GM12878 (cell line): ENCODE results near the gene GRIK4.

ENCODE experiments used
- ATF7 ChIP-seq: fragments of 450-650 bp; IDR thresholded peaks from 2 replicates; pipeline ENCODE4 v1.6.1; 2016; ENCODE audit warnings: low read depth, mild to moderate bottlenecking
- BCL11A ChIP-seq: IDR thresholded peaks from 2 replicates; pipeline ENCODE4 v1.6.1; 2011; ENCODE audit warnings: low read depth, low read length
- KDM1A ChIP-seq: fragments of 200-600 bp; sonication (generic); IDR thresholded peaks from 2 replicates; pipeline ENCODE4 v1.6.1; 2016; ENCODE audit warnings: borderline replicate concordance
- POLR2AphosphoS2 ChIP-seq: IDR thresholded peaks from 2 replicates; pipeline ENCODE4 v1.6.1; 2011; ENCODE audit warnings: low read depth, mild to moderate bottlenecking, low read length, improper control_type of control experiment, moderate library complexity
- SP1 ChIP-seq: IDR thresholded peaks from one replicate; pipeline ENCODE4 v1.6.1; 2011; ENCODE audit warnings: low read depth, low read length
- SPI1 ChIP-seq: IDR thresholded peaks from 2 replicates; pipeline ENCODE4 v1.6.1; 2011; ENCODE audit warnings: low read depth, mild to moderate bottlenecking, low read length, moderate library complexity, borderline replicate concordance; ENCODE audit not compliant: insufficient read depth
- SRF ChIP-seq, 2 experiments: IDR thresholded peaks; 2 replicates each; pipeline ENCODE4 v1.6.1; 2011; ENCODE audit warnings: low read depth in 2 of 2, low read length in 2 of 2, mild to moderate bottlenecking in 1 of 2, moderate library complexity in 1 of 2
- TCF3 ChIP-seq: IDR thresholded peaks from 2 replicates; pipeline ENCODE4 v1.6.1; 2012; ENCODE audit warnings: low read depth, mild to moderate bottlenecking, low read length, borderline replicate concordance; ENCODE audit not compliant: insufficient read depth
- ZNF274 ChIP-seq: IDR thresholded peaks from one replicate; pipeline ENCODE4 v1.8.0; 2011; ENCODE audit not compliant: insufficient read length, insufficient read depth
- TF ChIP-seq, protein P1 (sequence below), 3 experiments: IDR thresholded peaks in 2 of 3; conservative IDR thresholded peaks in 1 of 3; 2 replicates each; pipeline ENCODE4 v1.5.1; 2011; ENCODE audit warnings: low read depth in 3 of 3, low read length in 3 of 3, mild to moderate bottlenecking in 3 of 3, control low read depth in 2 of 3, moderate library complexity in 2 of 3, inconsistent platforms in 1 of 3, mixed read lengths in 1 of 3; ENCODE audit not compliant: control insufficient read depth in 2 of 3, insufficient read depth in 1 of 3; ENCODE audit errors: extremely low read depth in 1 of 3
- TF ChIP-seq, protein P2 (sequence below): fragments of 450-650 bp; formaldehyde crosslinking; IDR thresholded peaks from 2 replicates; pipeline ENCODE4 v1.4.0; 2022; ENCODE audit warnings: mild to moderate bottlenecking, moderate library complexity
- TF ChIP-seq, protein P3 (sequence below): fragments of 450-650 bp; conservative IDR thresholded peaks from 2 replicates; pipeline ENCODE4 v1.6.1; 2017; ENCODE audit warnings: mild to moderate bottlenecking, moderate library complexity
- TF ChIP-seq, protein P4 (sequence below): IDR thresholded peaks from 2 replicates; pipeline ENCODE4 v1.6.1; 2012; ENCODE audit warnings: low read depth, low read length, improper control_type of control experiment

DNA sequence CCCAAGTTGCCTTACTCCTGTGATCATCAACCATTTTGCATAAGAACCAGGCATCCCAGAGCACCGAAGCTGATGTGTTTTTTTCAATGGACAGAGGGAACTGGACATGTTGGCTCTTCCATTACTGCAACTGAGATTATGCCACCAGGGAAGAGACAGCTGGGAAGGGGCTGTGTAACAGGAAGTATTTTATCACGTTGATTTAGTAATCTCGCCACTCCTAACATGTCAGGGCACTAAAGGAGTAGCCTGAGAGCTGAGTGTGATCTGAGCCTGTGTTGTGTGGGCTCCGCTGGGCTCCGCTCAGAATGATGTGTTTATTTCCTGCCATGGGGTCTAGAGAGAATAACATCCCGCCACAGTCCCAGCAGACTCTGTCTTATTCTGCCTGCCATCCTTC, 165.4 kb downstream of the GRIK4 start:
- TF ChIP-seq ATF7 (no peak), BCL11A (no peak), ZNF274 (no peak), SPI1 (no peak), TCF3 (no peak), SP1 (no peak), KDM1A (no peak), POLR2AphosphoS2 (no peak), SRF (IDR thresholded peaks at IDR 0.05; ENCODE audit: low read depth in 2 of 2, low read length in 2 of 2) (no peak)
- TF ChIP-seq, protein P1, sequence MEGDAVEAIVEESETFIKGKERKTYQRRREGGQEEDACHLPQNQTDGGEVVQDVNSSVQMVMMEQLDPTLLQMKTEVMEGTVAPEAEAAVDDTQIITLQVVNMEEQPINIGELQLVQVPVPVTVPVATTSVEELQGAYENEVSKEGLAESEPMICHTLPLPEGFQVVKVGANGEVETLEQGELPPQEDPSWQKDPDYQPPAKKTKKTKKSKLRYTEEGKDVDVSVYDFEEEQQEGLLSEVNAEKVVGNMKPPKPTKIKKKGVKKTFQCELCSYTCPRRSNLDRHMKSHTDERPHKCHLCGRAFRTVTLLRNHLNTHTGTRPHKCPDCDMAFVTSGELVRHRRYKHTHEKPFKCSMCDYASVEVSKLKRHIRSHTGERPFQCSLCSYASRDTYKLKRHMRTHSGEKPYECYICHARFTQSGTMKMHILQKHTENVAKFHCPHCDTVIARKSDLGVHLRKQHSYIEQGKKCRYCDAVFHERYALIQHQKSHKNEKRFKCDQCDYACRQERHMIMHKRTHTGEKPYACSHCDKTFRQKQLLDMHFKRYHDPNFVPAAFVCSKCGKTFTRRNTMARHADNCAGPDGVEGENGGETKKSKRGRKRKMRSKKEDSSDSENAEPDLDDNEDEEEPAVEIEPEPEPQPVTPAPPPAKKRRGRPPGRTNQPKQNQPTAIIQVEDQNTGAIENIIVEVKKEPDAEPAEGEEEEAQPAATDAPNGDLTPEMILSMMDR (IDR thresholded peaks at IDR 0.05 in 2 of 3, conservative IDR thresholded peaks at IDR 0.05 in 1 of 3; ENCODE audit: control insufficient read depth in 2 of 3, extremely low read depth in 1 of 3, insufficient read depth in 1 of 3, low read depth in 3 of 3, low read length in 3 of 3), result no peak
- TF ChIP-seq, protein P2, sequence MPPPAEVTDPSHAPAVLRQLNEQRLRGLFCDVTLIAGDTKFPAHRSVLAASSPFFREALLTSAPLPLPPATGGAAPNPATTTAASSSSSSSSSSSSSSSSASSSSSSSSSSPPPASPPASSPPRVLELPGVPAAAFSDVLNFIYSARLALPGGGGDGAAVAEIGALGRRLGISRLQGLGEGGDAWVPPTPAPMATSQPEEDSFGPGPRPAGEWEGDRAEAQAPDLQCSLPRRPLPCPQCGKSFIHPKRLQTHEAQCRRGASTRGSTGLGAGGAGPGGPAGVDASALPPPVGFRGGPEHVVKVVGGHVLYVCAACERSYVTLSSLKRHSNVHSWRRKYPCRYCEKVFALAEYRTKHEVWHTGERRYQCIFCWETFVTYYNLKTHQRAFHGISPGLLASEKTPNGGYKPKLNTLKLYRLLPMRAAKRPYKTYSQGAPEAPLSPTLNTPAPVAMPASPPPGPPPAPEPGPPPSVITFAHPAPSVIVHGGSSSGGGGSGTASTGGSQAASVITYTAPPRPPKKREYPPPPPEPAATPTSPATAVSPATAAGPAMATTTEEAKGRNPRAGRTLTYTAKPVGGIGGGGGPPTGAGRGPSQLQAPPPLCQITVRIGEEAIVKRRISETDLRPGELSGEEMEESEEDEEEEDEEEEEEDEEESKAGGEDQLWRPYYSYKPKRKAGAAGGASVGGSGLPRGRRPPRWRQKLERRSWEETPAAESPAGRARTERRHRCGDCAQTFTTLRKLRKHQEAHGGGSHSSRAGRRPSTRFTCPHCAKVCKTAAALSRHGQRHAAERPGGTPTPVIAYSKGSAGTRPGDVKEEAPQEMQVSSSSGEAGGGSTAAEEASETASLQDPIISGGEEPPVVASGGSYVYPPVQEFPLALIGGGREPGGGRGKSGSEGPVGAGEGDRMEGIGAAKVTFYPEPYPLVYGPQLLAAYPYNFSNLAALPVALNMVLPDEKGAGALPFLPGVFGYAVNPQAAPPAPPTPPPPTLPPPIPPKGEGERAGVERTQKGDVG (CRISPR knock-in tag), result no peak
- TF ChIP-seq, protein P3, sequence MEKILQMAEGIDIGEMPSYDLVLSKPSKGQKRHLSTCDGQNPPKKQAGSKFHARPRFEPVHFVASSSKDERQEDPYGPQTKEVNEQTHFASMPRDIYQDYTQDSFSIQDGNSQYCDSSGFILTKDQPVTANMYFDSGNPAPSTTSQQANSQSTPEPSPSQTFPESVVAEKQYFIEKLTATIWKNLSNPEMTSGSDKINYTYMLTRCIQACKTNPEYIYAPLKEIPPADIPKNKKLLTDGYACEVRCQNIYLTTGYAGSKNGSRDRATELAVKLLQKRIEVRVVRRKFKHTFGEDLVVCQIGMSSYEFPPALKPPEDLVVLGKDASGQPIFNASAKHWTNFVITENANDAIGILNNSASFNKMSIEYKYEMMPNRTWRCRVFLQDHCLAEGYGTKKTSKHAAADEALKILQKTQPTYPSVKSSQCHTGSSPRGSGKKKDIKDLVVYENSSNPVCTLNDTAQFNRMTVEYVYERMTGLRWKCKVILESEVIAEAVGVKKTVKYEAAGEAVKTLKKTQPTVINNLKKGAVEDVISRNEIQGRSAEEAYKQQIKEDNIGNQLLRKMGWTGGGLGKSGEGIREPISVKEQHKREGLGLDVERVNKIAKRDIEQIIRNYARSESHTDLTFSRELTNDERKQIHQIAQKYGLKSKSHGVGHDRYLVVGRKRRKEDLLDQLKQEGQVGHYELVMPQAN, result no peak
- TF ChIP-seq, protein P4, sequence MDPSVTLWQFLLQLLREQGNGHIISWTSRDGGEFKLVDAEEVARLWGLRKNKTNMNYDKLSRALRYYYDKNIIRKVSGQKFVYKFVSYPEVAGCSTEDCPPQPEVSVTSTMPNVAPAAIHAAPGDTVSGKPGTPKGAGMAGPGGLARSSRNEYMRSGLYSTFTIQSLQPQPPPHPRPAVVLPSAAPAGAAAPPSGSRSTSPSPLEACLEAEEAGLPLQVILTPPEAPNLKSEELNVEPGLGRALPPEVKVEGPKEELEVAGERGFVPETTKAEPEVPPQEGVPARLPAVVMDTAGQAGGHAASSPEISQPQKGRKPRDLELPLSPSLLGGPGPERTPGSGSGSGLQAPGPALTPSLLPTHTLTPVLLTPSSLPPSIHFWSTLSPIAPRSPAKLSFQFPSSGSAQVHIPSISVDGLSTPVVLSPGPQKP, result no peak
